HG02571 (cell line): ENCODE results near the gene LENG1.

Experiments
- ATAC-seq: cut with Tn5 transposase; IDR thresholded peaks from one replicate; pipeline ENCODE4 v1.9.1; 2021; ENCODE audit warnings: mild to moderate bottlenecking, moderate library complexity; ENCODE audit not compliant: unreplicated experiment

The LENG1 gene

DNA sequence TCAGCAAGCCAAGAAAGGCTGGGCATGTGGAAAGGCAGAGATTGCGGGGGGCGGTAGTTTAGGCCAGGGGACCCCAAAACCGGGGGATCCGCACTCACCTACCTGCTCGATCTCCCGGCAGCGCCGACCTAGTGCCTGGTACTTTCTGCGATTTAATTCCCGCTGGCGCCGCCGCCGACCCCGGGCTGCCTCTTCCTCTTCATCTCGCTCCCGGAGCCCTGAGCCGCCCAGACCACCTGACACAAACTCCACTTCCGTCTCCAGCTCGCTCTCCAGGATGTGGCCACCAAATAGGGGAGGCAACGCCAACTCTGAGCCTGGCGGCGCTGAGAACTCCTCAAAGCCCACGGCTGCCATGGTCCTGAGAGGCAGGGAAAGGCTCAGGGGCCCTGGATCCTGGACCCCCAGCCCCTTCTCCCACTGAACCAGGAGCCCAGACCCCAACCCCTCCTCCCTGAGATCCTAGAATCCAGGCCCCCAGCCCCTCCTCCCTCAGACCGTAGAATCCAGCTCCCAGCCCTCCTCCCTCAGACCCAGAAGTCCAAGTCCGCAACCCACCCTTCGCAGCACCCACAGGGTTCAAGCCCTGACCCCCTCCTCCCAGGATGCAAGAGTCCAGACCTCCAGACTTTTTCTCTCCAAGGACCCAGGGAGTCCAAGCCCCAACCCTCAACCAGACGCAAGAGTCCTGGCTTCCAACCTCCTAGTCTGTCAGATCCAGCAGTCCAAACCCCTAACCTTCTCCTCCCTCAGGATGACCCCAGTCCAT, 45.0 kb downstream of the LENG1 start:
- ATAC-seq: no peak

- ATAC-seq: no peak
These were observed 49.9 kb downstream of the LENG1 start for GRCh38 chr19:54109651-54110050.

DNA sequence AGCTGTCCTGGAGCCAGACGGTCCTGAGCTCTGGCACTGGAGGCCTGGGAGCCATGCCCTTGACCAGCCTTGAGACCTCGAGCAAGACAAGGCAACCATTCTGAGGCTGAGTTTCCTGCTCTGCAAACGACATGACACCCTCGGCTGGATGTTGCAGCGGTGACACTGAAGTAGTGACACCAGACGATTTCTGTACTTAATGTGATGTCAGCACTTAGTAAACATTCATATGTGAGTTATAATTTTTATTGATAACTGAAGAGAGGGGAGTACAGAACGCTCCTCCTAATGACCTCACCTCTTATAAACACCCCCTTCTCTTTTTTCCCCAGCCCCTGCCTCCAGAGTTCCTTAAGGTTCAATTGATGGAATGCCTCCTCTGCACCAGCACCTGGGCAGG, 51.0 kb downstream of the LENG1 start:
- ATAC-seq: no peak

DNA sequence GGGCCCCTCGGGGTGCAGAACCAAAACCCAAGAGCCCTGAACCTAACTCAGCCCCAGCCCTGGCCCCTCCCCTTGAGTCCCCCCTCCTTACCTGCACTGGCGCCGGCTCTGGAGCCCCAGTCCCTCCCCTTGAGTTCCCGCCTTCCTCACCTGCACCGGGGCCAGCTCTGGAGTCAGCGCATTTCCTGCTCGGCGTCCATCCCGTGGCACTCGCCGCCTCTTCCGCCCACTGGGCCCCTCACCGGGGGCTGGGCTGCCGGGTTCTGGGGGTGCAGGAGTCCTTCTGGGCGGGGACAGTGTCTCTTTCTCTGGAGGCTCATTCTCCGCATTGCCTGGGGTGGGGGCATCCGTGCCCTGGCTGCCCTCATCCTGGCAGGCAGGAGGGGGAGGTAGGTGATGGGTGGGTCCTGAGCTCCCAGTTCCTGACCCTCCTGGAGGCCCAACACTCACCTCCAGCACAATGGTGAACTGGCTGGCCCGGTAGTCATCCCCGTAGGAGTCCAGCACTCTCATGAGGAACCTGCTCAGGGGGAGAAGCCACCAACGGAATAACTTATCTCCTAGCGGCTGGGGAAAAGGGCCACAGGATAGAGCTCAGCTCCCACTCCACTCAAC, 51.5 kb downstream of the LENG1 start:
- no peak for ATAC-seq

DNA sequence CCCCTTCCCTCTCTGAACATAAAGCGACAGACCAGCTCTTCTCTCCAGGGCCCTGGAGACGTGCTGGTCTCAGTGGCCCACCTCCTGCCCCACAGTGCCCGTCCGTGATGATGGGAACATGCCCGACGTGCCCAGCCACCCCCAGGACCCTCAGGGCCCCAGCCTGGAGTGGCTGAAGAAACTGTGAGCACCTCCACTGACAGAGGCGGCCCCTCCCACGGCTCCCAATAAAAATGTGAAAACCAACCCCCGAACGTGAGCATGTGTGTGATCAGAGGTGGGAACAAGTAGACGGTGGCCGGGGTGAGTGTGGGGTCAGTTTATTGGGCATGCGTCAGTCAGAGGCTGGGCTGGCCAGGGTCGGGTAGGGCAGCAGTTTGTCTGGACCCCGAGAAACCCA, 52.8 kb downstream of the LENG1 start:
- no peak for ATAC-seq

DNA sequence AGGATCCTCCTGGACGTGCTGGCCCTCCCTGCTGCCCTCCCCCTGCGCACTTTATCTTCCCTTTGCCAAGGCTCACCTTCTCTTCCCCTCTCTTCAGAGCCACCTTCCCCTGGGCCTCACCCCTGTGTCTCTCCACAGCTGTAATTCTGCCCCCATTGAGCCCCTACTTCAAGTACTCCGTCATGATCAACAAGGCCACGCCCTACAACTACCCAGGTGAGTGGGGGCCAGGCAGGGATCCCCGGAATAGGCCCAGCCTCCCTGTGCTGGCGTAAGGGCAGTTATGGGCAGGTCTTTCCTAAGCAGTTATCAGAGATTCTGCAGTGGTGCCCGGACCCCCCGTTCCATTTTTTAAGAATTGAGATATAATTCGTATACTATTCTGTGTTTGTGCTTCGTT, 53.7 kb downstream of the LENG1 start:
- ATAC-seq: no peak
